Dendritic cell treated with granulocyte-macrophage colony-stimulating factor and Interleukin-4, amounts not matched to agents 40 ng/mL and 50 ng/mL, for 4 days (primary cell): ENCODE results near the gene PHF19.

ENCODE experiments used
- H3K27ac Mint-ChIP-seq: one replicate; pipeline ENCODE4 v1.8.0; 2022; ENCODE audit warnings: mild to moderate bottlenecking, mixed read lengths
- H3K27me3 Mint-ChIP-seq: one replicate; pipeline ENCODE4 v1.8.0; 2022; ENCODE audit warnings: mild to moderate bottlenecking, mixed read lengths
- H3K36me3 Mint-ChIP-seq: one replicate; pipeline ENCODE4 v1.8.0; 2022; ENCODE audit warnings: low read depth, mixed read lengths
- H3K4me1 Mint-ChIP-seq: one replicate; pipeline ENCODE4 v1.8.0; 2022; ENCODE audit warnings: low read depth, mixed read lengths
- H3K4me3 Mint-ChIP-seq: one replicate; pipeline ENCODE4 v1.8.0; 2022; ENCODE audit warnings: mild to moderate bottlenecking, moderate library complexity, mixed read lengths
- H3K9me3 Mint-ChIP-seq: one replicate; pipeline ENCODE4 v1.8.0; 2022; ENCODE audit warnings: mixed read lengths
- intact Hi-C: fragments of 100-400 bp; cut with micrococcal nuclease; formaldehyde crosslinking; loops from one replicate; pipeline ENCODE4 v1.15.0; 2022

PHF19 gene

DNA sequence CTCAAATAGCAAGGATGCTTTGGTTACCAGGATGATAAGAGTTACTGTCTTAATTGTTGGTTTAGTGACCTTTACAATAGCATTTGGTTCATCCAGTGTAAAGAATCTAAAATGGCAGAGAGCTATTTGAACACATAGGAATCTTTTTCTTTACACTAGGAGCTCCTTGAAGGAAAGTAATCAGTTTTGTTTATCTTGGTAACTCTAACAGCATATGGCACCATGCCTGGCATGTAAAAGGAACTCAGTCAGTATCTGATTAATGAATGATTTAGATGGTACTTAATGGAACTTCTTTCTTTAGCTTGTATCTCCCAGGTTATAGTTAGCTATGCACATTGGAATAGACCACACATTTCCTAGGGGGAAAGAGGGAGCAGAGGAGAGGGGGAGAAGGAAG lies 44.2 kb downstream of the PHF19 start:
- Mint-ChIP-seq H3K9me3 (no peaks in the 10 kb centered on the region), H3K4me1 (no peaks in the 10 kb centered on the region), H3K27me3 (no peaks in the 10 kb centered on the region), H3K27ac (no peak overlapping the region), H3K36me3 (peaks cover 82% of the 10 kb centered on the region), H3K4me3 (no peak overlapping the region)
- intact Hi-C loops, result no loop called here

DNA sequence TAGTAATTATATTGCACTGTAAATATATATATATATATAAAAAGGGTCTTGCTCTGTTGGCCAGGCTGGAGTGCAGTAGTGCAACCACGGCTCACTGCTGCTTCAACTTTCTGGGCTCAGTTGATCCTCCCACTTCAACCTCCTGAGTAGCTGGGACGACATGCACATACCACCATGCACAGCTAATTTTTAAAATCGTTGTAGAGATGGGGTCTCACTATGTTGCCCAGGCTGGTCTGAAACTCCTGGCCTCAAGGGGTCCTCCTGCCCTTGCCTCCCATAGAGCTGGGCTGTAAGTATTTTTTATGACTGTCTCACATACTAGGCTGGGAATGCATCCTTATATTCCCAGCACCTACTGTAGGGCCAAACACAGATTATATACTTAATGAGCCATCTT lies 46.1 kb downstream of the PHF19 start:
- no peak overlapping the region for H3K4me3 Mint-ChIP-seq
- no peaks in the 10 kb centered on the region for H3K4me1 Mint-ChIP-seq
- H3K27me3 Mint-ChIP-seq, result no peaks in the 10 kb centered on the region
- peaks cover 89% of the 10 kb centered on the region for H3K36me3 Mint-ChIP-seq
- no peak overlapping the region for H3K27ac Mint-ChIP-seq
- intact Hi-C loops, result no loop called here
- no peaks in the 10 kb centered on the region for H3K9me3 Mint-ChIP-seq

DNA sequence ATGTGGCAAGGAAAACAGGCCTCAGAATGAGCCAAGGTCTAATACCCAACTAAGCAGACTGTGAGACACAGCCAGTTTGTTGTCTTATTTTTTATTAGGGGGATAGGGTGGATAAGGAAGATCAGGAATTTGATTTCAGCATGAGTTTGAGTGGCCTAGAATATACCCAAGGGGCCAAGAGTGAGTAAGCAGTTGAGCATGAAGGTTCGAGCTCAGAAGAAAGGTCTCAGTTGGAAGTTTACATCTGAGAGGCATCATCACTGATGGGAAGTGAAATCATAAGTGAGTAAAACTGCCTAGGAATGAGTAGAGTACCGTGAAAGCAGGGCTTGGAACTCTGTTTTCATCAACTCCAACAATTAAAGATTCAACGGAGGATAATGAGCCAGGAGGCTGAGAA lies 46.8 kb downstream of the PHF19 start:
- intact Hi-C loops, result no loop called here
- Mint-ChIP-seq H3K27me3 (no peaks in the 10 kb centered on the region), H3K36me3 (peaks cover 89% of the 10 kb centered on the region), H3K4me3 (no peak overlapping the region), H3K4me1 (no peaks in the 10 kb centered on the region), H3K27ac (no peak overlapping the region), H3K9me3 (no peaks in the 10 kb centered on the region)

DNA sequence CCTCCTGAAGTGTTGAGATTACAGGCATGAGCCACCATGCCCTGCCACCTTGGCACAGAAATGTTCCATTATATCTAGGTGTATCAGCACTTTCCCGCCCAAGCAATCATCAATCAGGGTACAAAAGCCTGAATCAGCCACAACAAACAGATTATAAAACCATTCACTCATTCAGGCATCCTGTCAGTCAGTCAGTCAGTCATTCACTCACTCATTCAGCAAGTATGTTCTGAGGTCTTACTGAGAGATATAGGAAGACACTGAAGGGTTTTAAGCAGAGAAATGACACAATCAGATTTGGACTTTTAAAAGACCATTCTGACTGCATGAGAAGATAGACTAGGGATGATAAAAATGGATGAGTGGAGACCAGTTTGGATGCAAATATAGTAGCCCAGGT lies 47.3 kb downstream of the PHF19 start:
- no peaks in the 10 kb centered on the region for H3K4me1 Mint-ChIP-seq
- intact Hi-C loops, result no loop called here
- H3K4me3 Mint-ChIP-seq, result no peak overlapping the region
- no peak overlapping the region for H3K27ac Mint-ChIP-seq
- peaks cover 91% of the 10 kb centered on the region for H3K36me3 Mint-ChIP-seq
- H3K27me3 Mint-ChIP-seq, result no peaks in the 10 kb centered on the region
- H3K9me3 Mint-ChIP-seq, result no peaks in the 10 kb centered on the region

DNA sequence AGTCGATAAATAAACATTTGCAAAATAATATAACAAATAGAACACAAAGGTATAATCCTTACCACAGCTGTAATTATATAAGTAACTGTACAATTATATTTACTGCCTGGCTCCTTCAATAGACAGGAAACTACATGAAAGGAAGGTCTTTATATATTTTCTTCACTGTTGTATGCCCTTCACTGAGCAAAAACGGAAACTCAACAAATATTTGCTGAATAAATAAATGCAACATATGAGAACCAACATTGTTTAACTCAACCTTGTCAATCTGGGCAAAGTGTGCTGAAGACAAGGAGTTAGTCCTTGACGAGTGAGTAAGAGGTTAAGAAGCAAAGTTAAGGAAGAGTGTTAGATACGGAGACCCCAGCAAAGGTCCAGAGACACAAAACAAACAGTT lies 56.9 kb downstream of the PHF19 start:
- no peak overlapping the region for H3K27ac Mint-ChIP-seq
- H3K27me3 Mint-ChIP-seq, result no peaks in the 10 kb centered on the region
- H3K9me3 Mint-ChIP-seq, result no peaks in the 10 kb centered on the region
- H3K36me3 Mint-ChIP-seq, result peaks cover 92% of the 10 kb centered on the region
- no peak overlapping the region for H3K4me3 Mint-ChIP-seq
- intact Hi-C loops, result no loop called here
- no peaks in the 10 kb centered on the region for H3K4me1 Mint-ChIP-seq

DNA sequence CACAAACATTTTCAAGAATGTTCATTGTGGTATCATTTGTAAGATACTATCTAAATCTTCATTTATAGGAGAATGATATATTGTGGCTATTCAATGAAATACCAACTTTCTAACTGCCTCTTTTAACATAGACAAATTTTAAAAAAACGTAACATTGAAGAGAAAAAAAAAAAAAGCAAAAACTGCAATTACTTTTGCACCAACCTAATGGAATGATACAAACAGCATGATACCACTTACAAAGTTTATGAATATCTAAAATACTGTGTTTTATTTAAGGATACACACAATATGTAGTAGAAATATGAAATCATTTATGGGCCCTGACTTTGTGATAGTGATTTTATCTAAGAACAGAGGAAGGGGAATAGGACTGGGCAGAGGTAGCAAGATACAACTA lies 58.4 kb downstream of the PHF19 start:
- no peaks in the 10 kb centered on the region for H3K27me3 Mint-ChIP-seq
- no peak overlapping the region for H3K27ac Mint-ChIP-seq
- no peak overlapping the region for H3K4me3 Mint-ChIP-seq
- no peaks in the 10 kb centered on the region for H3K4me1 Mint-ChIP-seq
- no peaks in the 10 kb centered on the region for H3K9me3 Mint-ChIP-seq
- intact Hi-C loops, result no loop called here
- H3K36me3 Mint-ChIP-seq, result peaks cover 77% of the 10 kb centered on the region

DNA sequence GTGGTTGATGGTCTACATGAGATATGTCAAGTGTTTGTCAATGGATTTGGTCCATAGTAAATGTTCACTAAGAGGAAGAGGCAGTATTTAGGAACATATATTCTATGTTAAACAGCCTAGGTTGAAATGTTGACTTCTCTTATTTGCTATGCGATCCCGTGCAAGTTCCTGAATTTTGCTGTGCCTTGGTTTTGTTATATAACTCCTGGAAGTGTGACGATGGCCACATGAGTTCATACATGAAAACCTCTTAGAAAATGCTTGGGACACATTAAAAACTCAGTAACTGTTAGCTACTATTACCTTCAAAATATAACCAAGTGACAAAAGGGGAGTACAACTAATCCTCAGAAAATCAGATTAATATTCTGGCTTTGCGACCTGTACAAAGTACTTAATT lies 61.9 kb downstream of the PHF19 start:
- Mint-ChIP-seq H3K27me3 (no peaks in the 10 kb centered on the region), H3K36me3 (peaks cover 42% of the 10 kb centered on the region), H3K4me1 (no peaks in the 10 kb centered on the region), H3K4me3 (no peak overlapping the region), H3K9me3 (no peaks in the 10 kb centered on the region), H3K27ac (no peak overlapping the region)
- intact Hi-C loops, result no loop called here

DNA sequence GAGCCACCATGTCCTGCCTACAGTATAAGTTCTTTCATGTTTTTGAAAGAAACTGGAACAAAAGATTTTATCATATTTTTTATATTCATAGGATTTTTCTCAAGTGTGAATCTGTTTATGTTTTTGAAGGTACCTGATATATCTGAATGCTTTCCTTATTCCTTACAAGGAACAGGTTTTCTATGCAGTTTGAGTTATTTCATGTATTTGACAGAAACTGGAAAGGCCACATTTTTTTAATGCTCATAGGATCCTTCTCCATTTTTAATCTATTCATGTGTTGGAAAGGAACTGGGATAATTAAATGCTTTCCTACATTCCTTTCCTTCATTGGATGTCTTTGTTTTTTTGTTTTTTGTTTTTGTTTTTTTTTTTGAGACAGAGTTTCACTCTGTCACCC lies 68.1 kb downstream of the PHF19 start:
- Mint-ChIP-seq H3K4me1 (no peaks in the 10 kb centered on the region), H3K36me3 (peaks cover 6% of the 10 kb centered on the region), H3K4me3 (no peak overlapping the region), H3K27me3 (no peaks in the 10 kb centered on the region), H3K9me3 (peaks cover 56% of the 10 kb centered on the region), H3K27ac (no peak overlapping the region)
- intact Hi-C loops, result no loop called here

DNA sequence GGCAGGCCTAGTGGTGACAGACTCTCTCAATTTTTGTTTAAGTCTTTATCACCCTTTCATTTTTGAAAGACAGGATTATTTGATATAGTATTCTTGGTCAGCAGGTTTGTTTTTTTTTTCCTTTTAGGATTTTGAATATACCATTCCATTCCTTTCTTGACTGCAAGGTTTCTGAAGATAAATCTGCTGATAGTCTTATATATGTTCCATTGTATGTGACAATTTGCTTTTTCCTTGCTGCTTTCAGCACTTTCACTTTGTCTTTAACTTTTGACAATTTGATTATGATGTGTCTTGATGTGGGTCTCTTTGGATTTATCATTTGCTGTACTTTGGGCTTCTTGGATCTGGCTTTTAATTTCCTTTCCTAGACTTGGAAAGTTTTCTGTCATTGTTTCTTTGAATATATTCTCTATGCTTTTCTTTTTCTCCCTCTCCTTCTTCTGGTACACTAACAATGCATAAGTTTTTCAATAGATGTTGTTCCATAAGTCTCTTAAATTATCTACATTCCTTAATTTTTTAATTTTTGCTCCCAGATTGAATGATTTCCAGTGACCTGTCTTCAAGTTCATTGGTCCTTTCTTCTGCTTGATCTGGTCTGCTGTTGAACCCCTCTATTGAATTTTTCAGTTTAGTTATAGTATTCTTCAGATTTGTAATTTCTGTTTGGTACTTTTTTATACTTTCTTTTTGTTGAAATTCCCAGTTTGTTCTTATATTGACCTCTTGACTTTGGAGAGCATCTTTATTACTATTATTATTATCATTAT lies 69.2 kb downstream of the PHF19 start:
- peaks cover 57% of the 10 kb centered on the region for H3K9me3 Mint-ChIP-seq
- peaks cover 6% of the 10 kb centered on the region for H3K36me3 Mint-ChIP-seq
- no peaks in the 10 kb centered on the region for H3K4me1 Mint-ChIP-seq
- intact Hi-C loops, result no loop called here
- no peak overlapping the region for H3K27ac Mint-ChIP-seq
- no peak overlapping the region for H3K4me3 Mint-ChIP-seq
- H3K27me3 Mint-ChIP-seq, result no peaks in the 10 kb centered on the region
